CD4-positive, alpha-beta memory T cell (primary cell): ENCODE results near the gene STX16. TPM values are rescaled to one million over a fixed set of nuclear protein-coding genes. Genes with fewer than 3 reads are reported as not detected.

Experiments used
- CTCF ChIA-PET: fragments of 350-600 bp; sonication (Branson Sonifier 250); formaldehyde crosslinking; loops from one replicate; lab custom pipeline; 2021; ENCODE audit warnings: inconsistent platforms; ENCODE audit not compliant: partially characterized antibody; lab: Charles Lee
- POLR2A ChIA-PET: fragments of 350-600 bp; sonication (Branson Sonifier 250); formaldehyde crosslinking; loops from one replicate; lab custom pipeline; 2021; ENCODE audit not compliant: partially characterized antibody; lab: Charles Lee
- DNase-seq, 5 donors: peaks; one replicate each; pipeline versions ENCODE4 v3.0.0 to v3.0.0-alpha.2; 2020 to 2022; ENCODE audit warnings: mixed read lengths in 1 of 5
- H3K27ac ChIP-seq: one replicate; pipeline ENCODE4 v1.7.0; 2013; ENCODE audit warnings: low read depth, low read length
- H3K27me3 ChIP-seq: 2 replicates; pipeline ENCODE4 v1.7.0; 2013; ENCODE audit warnings: mild to moderate bottlenecking, low read length, moderate library complexity; ENCODE audit not compliant: insufficient read depth
- H3K36me3 ChIP-seq: 2 replicates; pipeline ENCODE4 v1.7.0; 2013; ENCODE audit warnings: mild to moderate bottlenecking, low read length, moderate library complexity; ENCODE audit not compliant: insufficient read depth
- H3K4me1 ChIP-seq: 2 replicates; pipeline ENCODE4 v1.7.0; 2013; ENCODE audit warnings: mild to moderate bottlenecking, low read length, moderate library complexity; ENCODE audit not compliant: insufficient read depth
- H3K4me3 ChIP-seq, 2 donors: one replicate each; pipeline ENCODE4 v1.7.0; 2013; ENCODE audit warnings: low read length in 2 of 2, mild to moderate bottlenecking in 1 of 2
- H3K9me3 ChIP-seq, 2 donors: one replicate each; pipeline ENCODE4 v1.7.0; 2013; ENCODE audit warnings: low read length in 2 of 2, control low read depth in 1 of 2; ENCODE audit not compliant: control insufficient read depth in 1 of 2
- H3K27ac Mint-ChIP-seq, 7 donors: one replicate each; pipeline ENCODE4 v1.8.0; 2020 to 2021; ENCODE audit warnings: mixed read lengths in 7 of 7, mild to moderate bottlenecking in 6 of 7, inconsistent platforms in 3 of 7, moderate library complexity in 3 of 7
- H3K27me3 Mint-ChIP-seq, 2 donors: one replicate each; pipeline ENCODE4 v1.8.0; 2020 to 2021; ENCODE audit warnings: mixed read lengths in 2 of 2
- H3K36me3 Mint-ChIP-seq, 2 donors: one replicate each; pipeline ENCODE4 v1.8.0; 2020 to 2021; ENCODE audit warnings: mixed read lengths in 2 of 2, inconsistent platforms in 1 of 2, mild to moderate bottlenecking in 1 of 2
- H3K4me1 Mint-ChIP-seq, 4 donors: one replicate each; pipeline ENCODE4 v1.8.0; 2020 to 2021; ENCODE audit warnings: mixed read lengths in 4 of 4, mild to moderate bottlenecking in 1 of 4
- H3K4me3 Mint-ChIP-seq, 8 donors: one replicate each; pipeline ENCODE4 v1.8.0; 2020 to 2021; ENCODE audit warnings: mixed read lengths in 8 of 8, mild to moderate bottlenecking in 7 of 8, moderate library complexity in 6 of 8, inconsistent platforms in 3 of 8
- H3K9me3 Mint-ChIP-seq, 8 donors: one replicate each; pipeline ENCODE4 v1.8.0; 2020 to 2021; ENCODE audit warnings: mixed read lengths in 8 of 8, mild to moderate bottlenecking in 5 of 8, inconsistent platforms in 3 of 8, moderate library complexity in 1 of 8
- intact Hi-C: fragments of 100-400 bp; cut with micrococcal nuclease; formaldehyde crosslinking; loops from one replicate; pipeline ENCODE4 v1.15.1; 2023
- polyA plus RNA-seq, 2 donors: library from polyadenylated mRNA; unstranded; fragments of 300-500 nt; fragmentation: Illumina TruSeq; gene quantifications; one replicate each; pipeline ENCODE4 v1.2.3, GENCODE V29; 2021
- total RNA-seq, 2 experiments: library from RNA; stranded (reverse); gene quantifications; one replicate each; pipeline ENCODE4 v1.2.3, GENCODE V29; 2021

Gene STX16
- total and polyA plus RNA-seq, 4 experiments from 2014 or later: 16.5 to 167 (median 91.3) TPM

DNA sequence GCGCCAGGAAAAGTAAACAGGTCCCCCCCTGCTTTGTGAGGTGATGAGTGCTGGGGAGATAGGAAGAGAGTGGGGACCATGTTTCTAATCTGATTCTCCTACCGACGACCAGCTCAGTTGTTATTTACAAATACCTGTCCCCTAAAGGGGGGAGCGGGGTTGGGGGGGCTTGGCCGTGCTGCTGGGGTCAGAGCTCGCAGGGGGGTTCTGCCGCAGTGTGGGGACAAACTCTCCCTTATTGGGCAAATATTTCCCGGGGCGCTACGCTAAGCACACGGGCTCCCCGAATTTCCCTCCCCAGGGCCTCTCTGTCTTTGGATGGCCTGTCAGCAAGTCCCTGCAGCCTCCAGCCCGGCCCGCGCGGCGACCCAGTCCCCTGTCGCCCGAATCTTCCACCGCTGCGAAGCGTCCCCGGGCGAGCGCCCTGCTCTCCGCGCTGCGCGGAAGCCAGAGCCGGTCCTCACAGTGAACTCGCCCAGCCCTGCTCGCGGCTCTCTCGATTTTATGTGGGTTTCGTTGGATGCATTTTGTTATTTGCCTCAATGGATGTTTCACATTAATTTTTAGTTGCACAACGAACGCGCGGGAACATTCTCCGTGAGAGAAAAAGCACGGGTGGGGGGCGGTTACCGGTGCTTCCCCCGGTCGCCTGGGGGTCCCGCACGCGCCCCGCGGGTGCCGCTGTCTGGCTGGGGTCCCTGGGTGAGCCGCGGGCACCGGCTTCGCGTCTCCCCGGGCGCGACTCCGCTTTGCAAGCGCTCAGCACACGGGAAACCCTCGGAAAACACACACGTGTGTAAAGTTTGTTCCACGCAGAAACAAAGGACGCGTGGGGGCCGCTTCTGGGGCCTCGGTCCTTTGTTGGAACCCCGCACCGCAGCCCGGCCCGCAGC lies 1.5 kb upstream of the STX16 start:
- Mint-ChIP-seq H3K4me1 (peaks cover 4 to 35% (median 12%) of the 10 kb centered on the region in 4 donors), H3K4me3 (peak overlapping the region; percentile 79 to 87 (median 82)), H3K9me3 (no peaks in the 10 kb centered on the region), H3K27ac (peak overlapping the region; percentile 72 to 88 (median 84)), H3K27me3 (peaks cover 0 to 1% of the 10 kb centered on the region in 2 donors), H3K36me3 (peaks cover 0 to 26% of the 10 kb centered on the region in 2 donors)
- Histone ChIP-seq H3K9me3 (no peaks in the 10 kb centered on the region), H3K36me3 (no peaks in the 10 kb centered on the region), H3K27me3 (no peaks in the 10 kb centered on the region), H3K27ac (peak overlapping the region; percentile 94), H3K4me3 (peak overlapping the region in 1 of 2 donors; percentile 96), H3K4me1 (peaks cover 24% of the 10 kb centered on the region)
- peak; percentile 40 to 55 (median 43) for DNase-seq
- POLR2A ChIA-PET: interaction anchor here (0.6 to 4.4 kb wide), 9 partner anchors 11 to 1291 kb away, joined by 3 to 112 read pairs (median 9); partner anchors contain the start of genes FAM217B, NPEPL1, PPP1R3D and RAB22A
- CTCF ChIA-PET: interaction anchor here (1.5 to 2.4 kb wide), 2 partner anchors 10 to 190 kb away, joined by 5 to 10 read pairs; no protein-coding TSS in a partner anchor
- intact Hi-C loops: loop anchor here (1.0 to 10.0 kb wide), 8 partner anchors 188 to 1255 kb away; partner anchors contain the start of genes GNAS, NELFCD, RBM38 and VAPB

DNA sequence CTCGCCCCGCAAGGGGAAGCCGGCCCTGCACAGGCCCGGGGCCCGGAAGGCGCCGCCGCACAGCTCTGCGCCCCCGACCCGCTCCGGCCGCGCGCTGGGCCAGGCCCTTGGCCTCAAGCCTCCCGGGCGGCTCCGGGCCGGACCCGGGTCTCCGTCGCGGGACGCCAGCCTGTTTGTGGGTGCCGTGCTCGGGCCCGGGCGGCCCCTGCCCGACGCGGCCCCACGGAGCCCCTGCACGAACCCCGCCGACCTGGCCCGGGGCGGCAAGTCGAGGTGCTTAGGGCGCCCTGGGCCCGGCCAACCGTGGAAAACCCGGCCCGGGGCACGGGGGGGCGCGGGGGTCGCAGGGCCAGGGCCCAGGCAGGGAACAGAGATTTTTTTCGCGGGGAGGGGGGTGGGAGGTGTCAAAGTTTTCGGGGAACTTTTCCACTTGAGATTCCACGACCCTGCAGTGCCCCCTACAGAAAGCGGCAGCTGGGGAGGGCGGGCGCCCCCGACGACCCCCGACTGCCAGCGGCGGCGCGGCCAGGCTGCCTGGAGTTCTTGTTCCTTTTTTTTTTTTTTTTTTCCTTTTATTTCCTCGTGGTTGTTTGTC lies 805 bp upstream of the STX16 start:
- Histone ChIP-seq H3K36me3 (no peaks in the 10 kb centered on the region), H3K4me3 (peak overlapping the region; percentile 33 to 96), H3K9me3 (no peaks in the 10 kb centered on the region), H3K27me3 (no peaks in the 10 kb centered on the region), H3K4me1 (peaks cover 31% of the 10 kb centered on the region), H3K27ac (peak overlapping the region; percentile 94)
- ChIA-PET POLR2A (interaction anchor here (0.6 to 4.4 kb wide), 33 partner anchors 10 to 1290 kb away, joined by 3 to 112 read pairs (median 5); partner anchors contain the start of genes ATP5F1E, FAM217B, GNAS and GNAS-AS1), CTCF (interaction anchor here (0.7 to 1.9 kb wide), 9 partner anchors 9 to 1031 kb away, joined by 3 to 12 read pairs (median 5); no protein-coding TSS in a partner anchor)
- Mint-ChIP-seq H3K4me1 (peaks cover 6 to 38% (median 14%) of the 10 kb centered on the region in 4 donors), H3K9me3 (no peaks in the 10 kb centered on the region), H3K27me3 (peaks cover 0 to 1% of the 10 kb centered on the region in 2 donors), H3K36me3 (peaks cover 0 to 26% of the 10 kb centered on the region in 2 donors), H3K4me3 (peak overlapping the region; percentile 98 to 99 (median 99)), H3K27ac (peak overlapping the region in 6 of 7 donors; percentile 97 to 100 (median 99))
- intact Hi-C loops: loop anchor here (1.0 to 10.0 kb wide), 8 partner anchors 187 to 1255 kb away; partner anchors contain the start of genes GNAS, NELFCD, RBM38 and VAPB
- DNase-seq: peak; percentile 32 to 54 (median 41)

DNA sequence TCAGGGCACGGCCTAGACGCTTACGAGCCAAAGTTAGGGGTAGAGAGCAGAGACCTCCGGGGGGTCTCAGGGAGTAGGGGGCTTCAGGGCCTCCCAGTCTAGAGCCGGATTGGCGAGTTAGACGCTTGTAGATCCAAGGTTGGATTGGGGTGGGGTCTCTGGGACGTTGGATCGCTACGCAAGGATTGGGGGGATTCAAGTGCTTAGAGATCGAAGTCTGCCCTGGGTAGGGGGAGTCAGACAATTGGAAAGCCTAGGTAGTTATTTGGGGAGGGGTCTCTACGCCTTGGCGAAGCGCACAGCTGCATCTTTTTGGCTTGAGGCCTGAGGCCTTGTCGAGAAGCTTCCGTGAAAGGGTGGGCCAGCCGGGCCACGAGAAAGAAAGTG lies 469 bp downstream of the STX16 start:
- intact Hi-C loops: loop anchor here (2.0 to 10.0 kb wide), 6 partner anchors 186 to 1257 kb away; partner anchors contain the start of genes NELFCD, RBM38 and VAPB
- H3K36me3 Mint-ChIP-seq: peaks cover 0 to 33% of the 10 kb centered on the region in 2 donors
- POLR2A ChIA-PET: interaction anchor here (0.7 to 4.4 kb wide), 41 partner anchors 9 to 1289 kb away, joined by 3 to 112 read pairs (median 5); partner anchors contain the start of genes ATP5F1E, FAM217B, GNAS and GNAS-AS1

DNA sequence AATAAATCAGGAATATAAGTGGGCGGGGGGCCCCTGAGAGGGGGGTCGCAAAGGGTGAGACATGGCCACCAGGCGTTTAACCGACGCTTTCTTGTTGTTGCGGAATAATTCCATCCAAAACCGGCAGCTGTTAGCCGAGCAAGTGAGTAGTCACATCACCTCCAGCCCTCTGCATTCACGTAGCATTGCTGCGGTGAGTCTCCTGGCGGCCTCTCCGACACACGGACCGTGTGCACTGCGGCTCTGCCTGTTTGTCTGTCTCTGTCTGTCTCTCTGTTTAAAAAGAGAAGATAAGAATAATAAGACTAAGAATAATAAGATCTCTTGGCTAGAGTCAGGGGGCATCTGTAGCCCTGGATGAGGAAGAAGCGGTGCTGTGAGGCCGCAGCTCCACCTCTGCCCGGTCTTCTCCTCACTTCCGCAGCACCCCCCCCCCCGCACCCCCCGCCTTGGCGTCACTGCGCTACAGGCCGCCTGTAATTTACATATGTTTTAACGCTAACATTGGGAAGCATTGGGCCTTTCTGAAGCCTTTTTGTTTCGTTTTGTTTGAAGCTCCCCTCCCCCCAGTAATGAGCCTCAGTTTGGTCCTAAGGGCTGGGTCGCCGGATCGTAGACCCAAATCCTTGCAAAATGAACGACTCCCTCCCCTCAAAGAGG lies 993 bp downstream of the STX16 start:
- H3K27ac ChIP-seq: peak overlapping the region; percentile 94
- Mint-ChIP-seq H3K4me3 (peak overlapping the region; percentile 98 to 99 (median 99)), H3K36me3 (peaks cover 0 to 37% of the 10 kb centered on the region in 2 donors), H3K27ac (peak overlapping the region; percentile 97 to 100 (median 99)), H3K4me1 (peaks cover 18 to 56% (median 31%) of the 10 kb centered on the region in 4 donors), H3K9me3 (no peaks in the 10 kb centered on the region), H3K27me3 (peaks cover 0 to 1% of the 10 kb centered on the region in 2 donors)
- ChIA-PET CTCF (interaction anchor here (0.8 to 2.5 kb wide), 14 partner anchors 7 to 1033 kb away, joined by 3 to 12 read pairs (median 4); partner anchors contain the start of genes GNAS, NPEPL1 and VAPB), POLR2A (interaction anchor here (0.6 to 4.4 kb wide), 39 partner anchors 8 to 1288 kb away, joined by 3 to 112 read pairs (median 5); partner anchors contain the start of genes ATP5F1E, FAM217B, NPEPL1 and PPP1R3D)
- H3K4me3 ChIP-seq: peak overlapping the region; percentile 94 to 96
- H3K27me3 ChIP-seq: no peaks in the 10 kb centered on the region
- intact Hi-C loops: loop anchor here (1.0 to 10.0 kb wide), 10 partner anchors 9 to 1257 kb away; partner anchors contain the start of genes NELFCD, NPEPL1, PRELID3B and RBM38
- no peaks in the 10 kb centered on the region for H3K9me3 ChIP-seq
- H3K4me1 ChIP-seq: peaks cover 49% of the 10 kb centered on the region
- H3K36me3 ChIP-seq: no peaks in the 10 kb centered on the region
- peak; percentile 77 to 84 (median 82) for DNase-seq

More for the DNA sequence above, 469 bp downstream of the STX16 start:
- peak overlapping the region; percentile 97 to 100 (median 99) for H3K27ac Mint-ChIP-seq
- no peaks in the 10 kb centered on the region for H3K9me3 Mint-ChIP-seq
- Histone ChIP-seq H3K9me3 (no peaks in the 10 kb centered on the region), H3K27ac (peak overlapping the region; percentile 94), H3K4me3 (peak overlapping the region; percentile 94 to 96), H3K27me3 (no peaks in the 10 kb centered on the region), H3K36me3 (no peaks in the 10 kb centered on the region), H3K4me1 (peaks cover 44% of the 10 kb centered on the region)
- CTCF ChIA-PET: interaction anchor here (0.8 to 2.5 kb wide), 20 partner anchors 8 to 1032 kb away, joined by 3 to 12 read pairs (median 5); partner anchors contain the start of genes GNAS, NPEPL1 and VAPB
- peaks cover 15 to 51% (median 25%) of the 10 kb centered on the region in 4 donors for H3K4me1 Mint-ChIP-seq
- peaks cover 0 to 1% of the 10 kb centered on the region in 2 donors for H3K27me3 Mint-ChIP-seq
- H3K4me3 Mint-ChIP-seq: peak overlapping the region; percentile 98 to 99 (median 99)
- no peak for DNase-seq

DNA sequence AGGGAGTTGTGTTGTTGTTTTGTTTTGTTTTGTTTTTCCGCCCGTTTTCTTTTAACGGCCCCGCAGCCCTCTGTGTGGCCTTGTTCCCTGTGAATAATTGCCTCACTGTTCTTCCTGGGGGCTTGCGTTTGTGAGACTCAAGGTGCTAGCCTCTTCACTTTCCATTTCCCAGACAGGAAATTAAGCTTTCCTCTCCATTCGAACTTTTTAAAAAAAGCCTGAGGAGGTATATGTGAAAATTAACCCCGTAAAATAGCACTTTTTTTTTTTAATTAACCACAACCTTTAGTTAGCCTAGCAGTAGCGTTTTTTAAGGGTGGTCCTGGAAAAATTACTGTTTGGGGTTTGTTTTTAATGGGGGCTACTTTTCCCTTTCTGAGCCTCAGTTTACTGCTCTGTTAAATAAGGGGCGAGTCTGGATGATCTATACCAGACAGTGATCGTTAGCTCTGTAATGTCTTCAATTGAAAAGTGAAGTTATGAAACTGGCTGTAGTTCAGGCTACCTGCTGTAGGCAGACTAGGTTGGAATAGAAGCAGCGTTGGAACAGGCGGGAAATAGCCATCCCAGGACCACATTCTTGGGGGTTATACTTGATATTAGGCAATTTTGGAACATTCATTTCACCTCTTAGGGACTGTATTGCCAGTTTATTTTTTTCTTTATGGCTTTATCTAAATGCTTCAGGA lies 1.7 kb downstream of the STX16 start:
- Histone ChIP-seq H3K27ac (peak overlapping the region; percentile 94), H3K9me3 (no peaks in the 10 kb centered on the region), H3K36me3 (no peaks in the 10 kb centered on the region), H3K27me3 (no peaks in the 10 kb centered on the region), H3K4me3 (peak overlapping the region; percentile 84 to 96), H3K4me1 (peaks cover 56% of the 10 kb centered on the region)
- DNase-seq: peak in 4 of 5 donors; percentile 21 to 39 (median 32)
- Mint-ChIP-seq H3K4me3 (peak overlapping the region; percentile 98 to 99 (median 99)), H3K27ac (peak overlapping the region; percentile 97 to 100 (median 99)), H3K9me3 (no peaks in the 10 kb centered on the region), H3K27me3 (peaks cover 0 to 1% of the 10 kb centered on the region in 2 donors), H3K36me3 (peaks cover 0 to 37% of the 10 kb centered on the region in 2 donors), H3K4me1 (peaks cover 23 to 63% (median 37%) of the 10 kb centered on the region in 4 donors)
- POLR2A ChIA-PET: interaction anchor here (0.6 to 4.4 kb wide), 27 partner anchors 7 to 1288 kb away, joined by 3 to 112 read pairs (median 6); partner anchors contain the start of genes ATP5F1E, FAM217B, NPEPL1 and PPP1R3D
- intact Hi-C loops: loop anchor here (1.0 to 10.0 kb wide), 9 partner anchors 9 to 1258 kb away; partner anchors contain the start of genes NELFCD, NPEPL1, PRELID3B and RBM38
- CTCF ChIA-PET: interaction anchor here (1.0 to 2.5 kb wide), 5 partner anchors 8 to 555 kb away, joined by 3 to 12 read pairs (median 5); partner anchors contain the start of gene VAPB
